GM18498 (cell line): Measurements from ENCODE around the gene CPA3.

Experiments used
- ATAC-seq: cut with Tn5 transposase; IDR thresholded peaks from one replicate; pipeline ENCODE4 v1.9.1; 2021; ENCODE audit warnings: mild to moderate bottlenecking, moderate library complexity; ENCODE audit not compliant: unreplicated experiment

The CPA3 gene, protein sequence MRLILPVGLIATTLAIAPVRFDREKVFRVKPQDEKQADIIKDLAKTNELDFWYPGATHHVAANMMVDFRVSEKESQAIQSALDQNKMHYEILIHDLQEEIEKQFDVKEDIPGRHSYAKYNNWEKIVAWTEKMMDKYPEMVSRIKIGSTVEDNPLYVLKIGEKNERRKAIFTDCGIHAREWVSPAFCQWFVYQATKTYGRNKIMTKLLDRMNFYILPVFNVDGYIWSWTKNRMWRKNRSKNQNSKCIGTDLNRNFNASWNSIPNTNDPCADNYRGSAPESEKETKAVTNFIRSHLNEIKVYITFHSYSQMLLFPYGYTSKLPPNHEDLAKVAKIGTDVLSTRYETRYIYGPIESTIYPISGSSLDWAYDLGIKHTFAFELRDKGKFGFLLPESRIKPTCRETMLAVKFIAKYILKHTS

DNA sequence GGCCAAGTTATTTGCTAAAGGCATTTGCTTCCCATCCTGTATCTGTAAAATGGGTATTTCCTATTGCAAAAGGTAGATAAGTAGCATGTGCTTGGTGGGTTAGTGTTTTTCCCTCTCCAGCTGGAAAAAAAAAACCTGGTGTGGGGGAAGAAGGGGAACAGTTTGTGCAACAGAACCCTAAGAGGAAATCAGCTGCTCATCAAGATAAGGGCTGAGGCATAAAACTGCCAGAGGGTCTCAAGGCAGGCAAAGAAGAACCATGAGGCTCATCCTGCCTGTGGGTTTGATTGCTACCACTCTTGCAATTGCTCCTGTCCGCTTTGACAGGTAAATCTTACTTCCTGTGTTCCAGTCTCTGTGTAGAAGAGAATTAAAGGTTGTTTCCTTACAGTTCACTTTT lies at the start of gene CPA3:
Gene CPA3 (plus strand): TSS at position 248 of the 400 bp plus-strand sequence. CDS start 12 bp downstream, at position 260.
- no peak for ATAC-seq

DNA sequence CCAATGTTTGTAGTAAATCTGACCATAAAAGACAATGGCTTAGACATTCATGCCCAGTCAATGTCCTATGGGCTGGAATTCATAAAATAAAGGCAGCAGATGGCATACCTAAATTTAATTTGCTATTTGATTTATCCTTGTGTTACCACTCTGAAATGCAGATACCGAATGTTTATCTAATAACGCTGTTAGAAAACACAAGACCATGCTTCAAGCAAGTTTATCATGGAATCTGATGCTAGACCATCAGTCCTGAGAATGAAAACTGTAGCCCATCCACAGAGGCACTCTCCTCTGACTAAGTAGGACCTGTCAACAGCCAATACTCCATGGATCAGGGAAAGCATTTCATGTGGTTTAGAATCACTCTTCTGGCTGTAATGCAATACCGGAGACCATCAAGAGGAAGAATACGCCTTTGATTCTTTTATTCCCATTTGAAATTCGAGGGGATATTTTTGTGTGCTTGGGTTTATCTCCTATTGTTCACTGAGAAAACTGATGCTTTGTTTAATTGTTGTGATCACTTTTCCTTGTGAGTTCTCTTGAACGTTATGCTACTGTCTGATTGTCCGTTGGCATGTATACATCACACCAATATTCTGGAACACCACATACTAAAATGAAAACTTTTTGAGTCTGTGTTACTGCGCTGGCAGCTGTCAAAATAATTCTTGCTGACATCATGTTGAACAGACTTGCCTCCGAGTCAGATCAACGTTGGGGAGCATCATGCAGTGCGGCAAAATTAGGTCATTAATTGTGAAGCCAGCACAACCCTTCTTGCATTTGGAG lies 49.6 kb upstream of the CPA3 start:
- no peak for ATAC-seq

DNA sequence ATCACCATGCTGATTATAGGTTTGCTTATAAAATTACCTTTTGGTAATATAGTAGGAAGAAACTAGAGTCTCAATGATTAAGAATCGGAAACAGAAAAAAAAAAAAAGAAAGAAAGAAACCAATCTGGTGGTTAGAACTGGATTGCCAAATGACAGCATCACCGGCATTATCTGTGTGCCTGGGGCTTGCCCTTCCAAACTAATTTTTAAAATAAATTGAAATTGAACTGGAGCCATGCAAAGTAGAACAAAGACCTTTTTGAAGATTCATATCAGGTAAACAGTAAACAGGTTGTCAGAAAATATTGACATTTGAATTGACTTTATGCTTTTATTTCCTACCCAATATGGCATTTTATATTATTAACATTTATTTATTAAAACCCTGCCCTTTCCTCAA lies 48.7 kb upstream of the CPA3 start:
- ATAC-seq, result no peak

DNA sequence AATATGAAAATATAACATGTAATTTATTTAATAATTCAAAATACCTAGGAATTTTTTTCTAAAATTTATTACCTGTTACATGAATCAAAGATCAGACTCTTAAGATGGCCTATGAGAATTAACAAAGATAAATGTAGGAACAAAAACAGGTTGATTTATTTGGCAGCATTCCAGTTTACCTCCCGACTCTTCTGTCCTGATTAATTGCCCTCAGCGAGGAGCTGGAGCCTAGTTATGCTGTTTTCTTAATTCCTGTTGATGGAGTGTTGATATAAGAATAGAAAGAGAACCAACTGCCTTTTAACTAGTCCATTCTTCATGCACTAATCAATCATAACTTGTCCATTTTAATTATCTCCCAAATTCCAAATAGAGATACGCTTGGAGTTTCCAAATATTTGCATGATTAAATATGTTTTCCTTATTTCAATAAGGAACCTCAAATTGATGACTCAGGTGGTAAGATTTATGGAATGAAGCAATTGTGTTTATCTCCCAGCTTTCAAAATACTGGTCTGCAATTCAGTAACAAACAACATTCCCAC lies 48.0 kb upstream of the CPA3 start:
- ATAC-seq, result no peak

DNA sequence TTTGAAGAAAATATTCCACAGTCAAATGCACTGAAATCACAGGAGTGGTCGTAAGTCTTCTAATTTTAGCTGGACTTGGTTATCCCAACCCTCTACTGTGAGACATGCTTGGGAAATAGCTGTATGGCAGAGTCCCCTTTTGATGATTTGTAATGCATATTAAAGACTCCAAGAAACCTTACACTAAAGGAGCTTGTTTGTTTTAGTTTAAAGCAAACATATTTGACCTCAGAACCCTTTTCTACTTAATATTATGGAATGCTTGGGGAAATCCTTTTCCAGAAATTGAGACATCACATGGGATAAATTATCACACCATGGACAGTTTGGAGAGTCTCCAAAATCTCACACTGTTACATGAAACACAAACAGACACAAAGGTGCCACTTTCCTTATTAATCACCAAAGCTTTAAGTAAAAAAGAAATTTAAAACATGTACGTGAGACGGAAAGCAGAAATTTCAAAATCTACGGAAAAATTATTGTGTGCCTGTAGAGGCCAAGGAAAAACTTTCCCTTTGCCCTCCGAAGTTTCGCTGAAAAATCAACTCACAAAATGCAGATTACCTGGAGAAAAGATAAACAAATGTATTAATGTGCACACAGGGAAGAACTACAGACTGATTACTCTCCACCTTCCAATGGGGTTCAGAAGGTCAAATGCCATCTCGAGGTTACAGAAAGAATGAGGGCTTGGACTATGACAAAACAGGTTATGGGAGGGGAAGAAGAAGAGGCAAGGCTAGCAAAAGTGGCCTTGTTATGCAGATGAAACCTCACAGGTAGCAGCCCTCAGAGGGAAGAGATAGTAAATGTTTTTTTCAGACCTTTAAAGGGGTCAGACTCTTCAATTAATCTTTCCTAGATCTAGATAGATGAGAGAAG lies 44.5 kb upstream of the CPA3 start:
- ATAC-seq, result no peak

DNA sequence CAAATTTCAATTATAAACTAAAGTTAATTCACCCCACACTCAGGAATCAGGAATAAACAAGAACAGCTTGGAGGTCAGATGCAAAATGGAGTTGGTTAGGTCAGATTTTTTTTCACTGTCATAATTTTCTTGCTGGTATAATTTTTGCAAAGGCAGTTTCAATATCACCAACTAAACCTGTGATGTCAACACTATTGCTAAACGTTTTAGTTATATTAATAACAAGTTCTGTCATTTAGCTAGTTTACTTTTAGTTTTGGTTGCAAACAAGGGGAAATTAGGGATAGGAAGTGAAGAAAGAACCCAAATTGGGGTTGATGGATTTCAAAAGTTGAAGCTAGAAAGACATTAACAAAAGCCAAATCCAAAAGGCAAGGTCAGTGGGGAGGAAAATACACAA lies 42.1 kb upstream of the CPA3 start:
- ATAC-seq, result no peak

DNA sequence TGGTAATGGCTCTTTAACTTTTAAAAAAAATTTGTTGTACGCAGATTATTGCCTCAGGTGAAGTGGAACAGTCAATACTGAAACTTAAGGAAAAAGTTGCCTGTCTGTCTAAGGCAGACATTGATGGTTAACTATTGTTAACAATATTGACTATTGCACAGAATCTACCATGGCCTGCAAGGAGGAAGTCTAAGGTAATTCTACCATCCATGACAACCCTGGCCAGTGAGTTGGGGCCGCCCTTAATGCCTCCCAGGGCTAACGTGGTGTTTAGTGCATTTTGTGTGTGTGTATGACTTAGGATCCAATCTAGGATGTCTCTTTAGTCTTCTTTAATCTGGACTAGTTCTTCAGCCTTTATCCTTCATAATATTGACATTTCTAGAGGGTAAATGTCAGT lies 39.6 kb upstream of the CPA3 start:
- no peak for ATAC-seq

DNA sequence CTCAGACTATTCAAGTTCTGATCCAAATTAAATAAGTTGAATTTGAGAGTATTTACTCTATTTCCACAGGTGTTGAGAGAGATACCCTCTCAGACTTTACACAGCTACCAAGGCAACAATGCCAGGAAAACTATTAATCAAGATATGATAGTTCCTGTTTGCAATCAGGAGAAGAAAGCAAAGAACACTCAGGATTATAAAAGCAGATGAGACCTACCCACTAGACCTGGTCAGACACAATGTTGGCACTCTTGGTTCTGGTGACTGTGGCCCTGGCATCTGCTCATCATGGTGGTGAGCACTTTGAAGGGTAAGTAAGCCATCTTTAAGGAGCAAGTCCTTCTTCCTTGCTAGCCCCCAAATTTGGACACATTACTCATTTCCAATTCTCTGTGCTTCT lies 37.5 kb upstream of the CPA3 start, which contains the start of gene CPB1:
Gene CPB1 (plus strand): TSS at position 227 of the 400 bp plus-strand sequence. CDS start 13 bp downstream, at position 240.
- no peak for ATAC-seq

DNA sequence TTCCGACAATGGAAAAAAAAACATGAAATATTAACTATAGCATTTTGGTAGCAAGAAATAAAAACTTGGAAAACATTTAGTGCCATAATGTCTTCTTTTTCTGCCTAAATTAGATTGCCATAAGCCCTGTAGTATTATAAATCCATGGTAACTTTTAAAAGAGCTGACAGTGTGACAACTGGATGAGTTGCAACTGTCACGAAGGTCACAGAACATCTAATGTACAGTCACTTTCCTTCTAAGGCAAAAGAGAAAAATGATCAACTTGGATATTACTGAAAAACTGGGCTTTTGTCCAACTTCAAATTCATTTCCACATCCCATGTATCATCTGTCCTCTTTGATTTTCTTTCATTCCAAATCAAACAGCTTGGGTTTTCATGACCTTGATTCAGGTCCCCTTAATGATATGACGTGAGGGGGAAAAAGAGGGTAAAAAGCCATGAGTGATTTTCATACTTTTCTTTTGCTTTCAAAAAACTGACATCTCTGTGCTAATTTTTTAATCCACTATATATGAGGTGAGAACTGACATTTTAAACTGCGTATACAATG lies 36.9 kb upstream of the CPA3 start:
- no peak for ATAC-seq

DNA sequence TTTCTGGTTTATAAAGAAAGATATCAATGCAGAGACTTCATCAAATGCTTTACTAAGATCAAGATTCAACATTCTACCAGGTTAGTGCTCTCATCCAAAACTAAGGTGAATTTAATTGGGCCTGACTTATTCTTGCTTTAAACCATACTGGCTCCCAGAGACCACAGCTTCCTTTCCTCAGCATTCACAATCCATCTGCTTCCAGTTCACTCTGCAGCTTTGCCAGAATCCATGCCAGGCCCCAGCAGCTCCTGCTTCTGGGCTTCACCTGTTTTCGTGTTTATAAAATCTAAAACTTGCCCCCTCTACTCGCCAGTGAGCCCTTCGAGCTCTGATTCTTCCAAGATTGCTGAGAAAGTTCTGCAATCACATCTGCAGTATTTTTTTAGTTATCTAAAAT lies 35.2 kb upstream of the CPA3 start:
- ATAC-seq, result no peak

DNA sequence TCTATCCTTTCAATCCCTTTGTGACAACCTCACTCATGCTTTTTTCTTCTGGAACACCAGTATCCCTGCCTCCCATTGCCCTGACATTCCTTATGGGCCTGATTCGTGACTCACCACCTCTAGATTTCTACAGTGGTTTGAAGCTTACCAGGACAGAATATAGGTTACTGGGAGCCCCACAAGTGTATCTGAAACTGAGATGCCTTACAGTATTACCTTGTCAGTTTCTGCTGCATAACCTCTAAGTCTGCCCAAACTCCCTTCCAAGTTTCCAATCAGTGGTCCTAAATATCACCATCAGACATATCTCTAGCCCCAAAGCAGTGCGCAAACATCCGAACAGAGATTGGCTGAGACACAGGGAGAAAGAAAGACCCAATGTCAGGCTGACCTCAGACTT lies 31.9 kb upstream of the CPA3 start:
- ATAC-seq, result no peak

DNA sequence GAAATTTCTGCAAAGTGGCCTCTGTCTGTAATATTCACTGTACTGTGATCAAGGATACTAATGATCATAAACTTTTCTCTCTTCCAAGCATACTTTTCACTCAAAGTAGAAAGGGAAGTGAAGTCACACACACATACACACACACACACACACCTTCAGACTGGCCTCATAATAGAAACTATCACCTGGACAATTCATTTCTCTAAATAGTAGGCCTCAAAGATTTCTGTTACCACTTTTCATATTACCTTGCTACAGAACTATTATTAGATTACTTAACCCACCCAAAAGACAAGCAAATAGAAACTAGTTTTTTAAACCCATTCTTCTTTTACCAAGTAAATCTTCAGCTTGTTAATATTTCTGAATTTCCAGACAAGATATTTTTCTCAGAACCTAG lies 25.3 kb upstream of the CPA3 start:
- ATAC-seq, result peak; percentile 80

DNA sequence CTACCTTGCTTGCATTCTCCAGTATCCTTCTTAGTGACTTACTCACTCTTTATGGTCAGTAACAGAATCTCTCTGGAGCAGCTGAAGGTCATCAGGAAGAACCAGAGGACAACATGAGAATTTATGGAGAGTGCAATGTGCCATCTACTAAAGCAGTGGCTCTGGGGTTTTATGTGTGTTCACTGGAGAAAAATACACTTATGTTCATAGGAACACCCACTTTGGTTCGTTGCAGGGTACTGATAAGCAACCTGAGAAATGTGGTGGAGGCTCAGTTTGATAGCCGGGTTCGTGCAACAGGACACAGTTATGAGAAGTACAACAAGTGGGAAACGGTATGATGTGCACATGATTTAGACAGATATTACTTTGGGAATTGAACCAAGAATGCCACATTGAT lies 24.6 kb upstream of the CPA3 start:
- no peak for ATAC-seq

DNA sequence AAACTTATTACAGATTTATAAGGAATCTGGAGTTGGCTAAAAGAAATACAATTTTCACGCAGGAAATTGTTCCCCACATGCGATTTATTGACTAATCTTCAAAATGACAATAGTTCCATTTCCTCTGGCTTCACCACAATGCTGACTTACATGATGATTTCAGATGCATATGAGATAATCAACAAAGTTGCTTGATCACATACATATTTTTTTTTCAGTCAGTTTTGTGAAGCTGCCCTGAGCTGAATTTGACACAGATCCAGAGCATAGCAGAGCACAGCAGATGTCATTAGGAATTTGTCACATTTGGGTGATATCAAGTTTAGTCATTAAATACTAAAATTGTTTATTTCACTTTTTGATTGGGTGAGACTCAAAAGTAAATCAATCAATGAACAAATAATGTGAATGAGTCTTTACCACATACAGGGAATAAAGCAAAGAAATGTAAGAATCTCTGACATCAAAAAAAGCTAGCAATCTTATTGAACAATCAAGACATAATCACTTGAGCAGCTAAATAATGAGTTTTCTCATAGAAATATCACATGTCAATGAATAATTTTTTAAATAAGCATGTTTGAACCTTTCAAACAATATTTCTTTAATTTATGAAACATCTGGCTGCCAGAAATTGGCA lies 19.2 kb upstream of the CPA3 start:
- ATAC-seq, result no peak

DNA sequence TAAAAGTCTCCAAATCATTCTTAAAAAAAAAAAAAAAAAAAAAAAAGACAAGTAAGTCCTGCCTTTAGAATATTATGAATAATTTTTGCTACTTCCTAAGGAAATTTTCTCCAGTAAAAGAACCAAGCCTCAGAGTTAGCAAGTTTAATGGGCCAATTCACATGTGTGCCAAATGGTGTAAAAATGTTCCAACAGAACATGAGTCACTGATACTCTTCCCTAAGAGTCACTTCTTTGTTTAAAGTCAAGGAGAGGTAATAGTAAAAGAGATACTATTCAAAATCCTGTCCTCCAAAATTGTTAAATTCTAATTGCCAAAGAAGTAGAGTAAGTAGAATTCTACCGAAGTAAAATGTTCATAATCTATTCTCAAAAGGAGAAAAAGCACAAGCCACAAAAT lies 17.7 kb upstream of the CPA3 start:
- no peak for ATAC-seq

DNA sequence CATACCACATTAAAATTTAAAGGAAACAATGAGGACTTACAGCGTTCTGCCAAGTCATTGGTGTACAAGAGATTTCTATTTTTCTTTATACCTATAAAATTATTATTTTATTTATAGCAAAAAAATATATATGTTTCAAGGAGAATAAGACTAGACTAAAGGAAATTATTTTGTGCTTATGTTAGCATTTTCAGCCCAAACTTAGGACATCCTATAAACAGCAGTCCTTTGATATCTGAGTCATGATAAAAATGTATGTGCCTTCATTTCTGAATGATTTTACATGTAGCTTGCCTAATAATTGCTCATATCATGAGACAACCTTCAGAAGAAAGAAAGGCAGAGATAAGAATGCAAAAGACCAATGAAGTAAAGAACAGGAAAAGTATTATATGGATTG lies 16.7 kb upstream of the CPA3 start:
- no peak for ATAC-seq

DNA sequence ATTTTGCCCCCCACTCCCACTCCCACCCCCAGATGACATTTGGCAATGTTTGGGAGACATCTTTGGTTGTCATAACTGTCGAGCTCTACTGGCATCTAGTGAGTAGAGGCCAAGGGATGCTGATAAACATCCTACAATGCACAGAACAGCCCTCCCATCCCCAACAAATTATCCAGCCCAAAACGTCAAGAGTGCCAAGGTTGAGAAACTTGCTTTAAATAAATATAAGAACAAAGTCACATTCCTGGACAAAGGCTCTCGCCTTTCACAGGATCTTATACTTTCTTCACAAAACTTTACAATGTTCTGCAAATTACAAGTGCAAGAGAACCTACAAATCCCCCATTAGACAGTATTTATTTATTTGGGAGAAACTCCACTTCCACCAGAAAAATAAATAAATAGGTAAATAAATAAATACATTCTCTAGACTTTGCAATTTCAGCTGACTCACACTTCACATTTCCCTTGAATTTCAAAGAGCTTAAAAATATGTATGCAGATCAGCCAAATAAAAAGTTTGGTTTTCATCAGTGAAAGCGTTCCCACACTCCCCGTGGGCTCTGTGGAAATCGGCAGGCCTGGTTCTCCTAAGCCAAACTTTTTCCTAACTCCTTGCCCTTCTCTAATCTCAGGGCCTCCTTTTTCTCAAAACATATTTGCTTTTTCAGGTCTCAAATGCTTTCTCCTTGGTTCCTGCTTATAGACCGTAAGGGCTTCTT lies 12.7 kb upstream of the CPA3 start:
- ATAC-seq, result no peak

DNA sequence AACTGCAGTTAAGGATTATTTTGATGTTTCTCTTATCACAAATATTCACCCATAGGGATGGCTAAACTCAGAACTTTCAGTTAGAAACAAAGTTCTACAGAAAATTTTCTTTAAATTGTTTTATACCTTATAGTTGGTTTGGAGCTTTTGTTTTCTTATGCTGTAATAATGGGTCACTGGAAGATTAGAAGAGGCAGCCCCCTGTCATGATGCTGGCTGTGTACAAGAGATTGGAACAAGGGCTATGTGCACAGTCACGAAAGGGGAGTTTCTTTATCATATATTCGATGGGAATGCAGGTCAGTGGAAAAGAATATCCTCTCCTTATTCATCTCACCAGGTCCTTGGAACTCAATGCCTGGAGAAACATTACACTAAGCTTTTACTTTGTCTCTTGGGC lies 12.0 kb upstream of the CPA3 start:
- ATAC-seq, result no peak

DNA sequence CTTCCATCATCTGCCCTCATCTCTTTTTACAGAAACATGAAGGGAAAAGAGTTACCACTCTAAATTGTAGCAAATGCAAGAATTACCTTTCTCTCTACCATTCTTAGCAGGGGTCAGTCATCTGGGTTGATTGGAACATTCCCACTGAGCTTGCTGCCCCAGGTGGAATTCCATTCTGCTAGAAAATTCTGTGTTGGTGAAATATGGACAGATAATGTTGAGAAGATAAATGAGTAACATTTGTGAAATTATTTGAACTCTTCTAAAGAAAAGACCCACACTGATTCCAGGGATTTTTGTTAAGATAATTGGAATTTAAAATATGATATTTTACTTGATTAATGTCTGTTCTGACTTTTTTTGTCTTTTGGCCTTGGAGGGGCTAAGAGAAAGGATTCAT lies 11.0 kb upstream of the CPA3 start:
- no peak for ATAC-seq
